Eye (tissue), 1 donor: ENCODE results near the gene SPO11.
"Not testable (repeated sequence)": the region's sequence is repeated elsewhere in the genome, so short reads cannot be mapped to it uniquely, and the experiment has no call there.

Source experiments
- DNase-seq: peaks from one replicate; pipeline ENCODE4 v3.0.0-alpha.2; 2015

Gene SPO11

GRCh38 chr20:57346477-57346876 lies 16.9 kb downstream of the SPO11 start:
- peak; percentile 92 for DNase-seq

- no peak for DNase-seq
Observed at GRCh38 chr20:57347393-57347792, 17.8 kb downstream of the SPO11 start.

GRCh38 chr20:57348200-57348921 lies 18.8 kb downstream of the SPO11 start:
- not testable (repeated sequence) for DNase-seq

- DNase-seq, result not testable (repeated sequence)
Observed at GRCh38 chr20:57348922-57349574, 19.4 kb downstream of the SPO11 start.

GRCh38 chr20:57350081-57350710 lies 20.6 kb downstream of the SPO11 start:
- DNase-seq, result peak; percentile 23

GRCh38 chr20:57350726-57351041 lies 21.1 kb downstream of the SPO11 start:
- DNase-seq, result not testable (repeated sequence)

GRCh38 chr20:57351042-57351783 lies 21.6 kb downstream of the SPO11 start, which contains the start of gene RAE1:
TSS of gene RAE1 (plus strand) at chr20:57351255. CDS start at chr20:57354039, 2,784 bp downstream.
- peak; percentile 98 for DNase-seq

GRCh38 chr20:57352305-57352704 lies 22.7 kb downstream of the SPO11 start:
- DNase-seq, result no peak

- DNase-seq, result no peak
Observed at GRCh38 chr20:57353351-57353750, 23.7 kb downstream of the SPO11 start.

GRCh38 chr20:57361517-57361916 lies 31.9 kb downstream of the SPO11 start:
- DNase-seq, result no peak

- DNase-seq, result no peak
Observed at GRCh38 chr20:57364451-57364850, 34.8 kb downstream of the SPO11 start.

- DNase-seq, result no peak
Observed at GRCh38 chr20:57369596-57369995, 40.0 kb downstream of the SPO11 start.

GRCh38 chr20:57370316-57370715 lies 40.7 kb downstream of the SPO11 start:
- no peak for DNase-seq

GRCh38 chr20:57371363-57371762 lies 41.8 kb downstream of the SPO11 start:
- no peak for DNase-seq

GRCh38 chr20:57372157-57372556 lies 42.6 kb downstream of the SPO11 start:
- DNase-seq, result no peak

- no peak for DNase-seq
Observed at GRCh38 chr20:57372581-57373350, 43.2 kb downstream of the SPO11 start.

GRCh38 chr20:57374343-57374930 lies 44.8 kb downstream of the SPO11 start:
- no peak for DNase-seq

GRCh38 chr20:57374931-57375651 lies 45.5 kb downstream of the SPO11 start:
- DNase-seq, result no peak

- DNase-seq, result no peak
Observed at GRCh38 chr20:57375652-57376230, 46.1 kb downstream of the SPO11 start.

GRCh38 chr20:57377350-57377749 lies 47.7 kb downstream of the SPO11 start:
- DNase-seq, result no peak

GRCh38 chr20:57378107-57378506 lies 48.5 kb downstream of the SPO11 start:
- no peak for DNase-seq
